ENCODE data around the gene NHSL2.

DNA sequence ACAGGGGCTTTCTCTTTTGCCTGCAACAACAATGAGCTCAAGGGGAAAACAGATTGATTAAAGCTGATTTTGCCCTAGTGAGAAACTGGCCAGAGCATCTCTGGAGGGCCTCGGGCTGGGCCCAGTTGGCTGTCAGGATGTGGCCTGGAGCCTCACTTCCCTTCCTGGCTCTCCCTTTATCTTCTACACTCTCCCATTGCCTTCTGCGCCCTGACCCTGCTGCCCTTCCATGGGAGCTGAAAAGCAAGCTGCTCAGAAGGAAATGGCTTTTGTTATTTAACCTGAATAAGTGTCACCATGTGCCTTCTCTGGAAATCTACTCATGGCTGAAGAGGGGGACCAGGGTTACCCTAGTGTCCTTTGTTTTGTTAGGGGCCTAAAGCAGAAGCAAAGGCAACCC is 43.8 kb downstream of the NHSL2 start:
- TF ChIP-seq, protein P1, sequence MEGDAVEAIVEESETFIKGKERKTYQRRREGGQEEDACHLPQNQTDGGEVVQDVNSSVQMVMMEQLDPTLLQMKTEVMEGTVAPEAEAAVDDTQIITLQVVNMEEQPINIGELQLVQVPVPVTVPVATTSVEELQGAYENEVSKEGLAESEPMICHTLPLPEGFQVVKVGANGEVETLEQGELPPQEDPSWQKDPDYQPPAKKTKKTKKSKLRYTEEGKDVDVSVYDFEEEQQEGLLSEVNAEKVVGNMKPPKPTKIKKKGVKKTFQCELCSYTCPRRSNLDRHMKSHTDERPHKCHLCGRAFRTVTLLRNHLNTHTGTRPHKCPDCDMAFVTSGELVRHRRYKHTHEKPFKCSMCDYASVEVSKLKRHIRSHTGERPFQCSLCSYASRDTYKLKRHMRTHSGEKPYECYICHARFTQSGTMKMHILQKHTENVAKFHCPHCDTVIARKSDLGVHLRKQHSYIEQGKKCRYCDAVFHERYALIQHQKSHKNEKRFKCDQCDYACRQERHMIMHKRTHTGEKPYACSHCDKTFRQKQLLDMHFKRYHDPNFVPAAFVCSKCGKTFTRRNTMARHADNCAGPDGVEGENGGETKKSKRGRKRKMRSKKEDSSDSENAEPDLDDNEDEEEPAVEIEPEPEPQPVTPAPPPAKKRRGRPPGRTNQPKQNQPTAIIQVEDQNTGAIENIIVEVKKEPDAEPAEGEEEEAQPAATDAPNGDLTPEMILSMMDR (conservative IDR thresholded peaks at IDR 0.05; ENCODE audit: low read length): no peak
- no peak for TF ChIP-seq EZH2phosphoT487 (IDR thresholded peaks at IDR 0.05; ENCODE audit: borderline replicate concordance, low read depth, low read length)
